PC-3 (cell line): ENCODE measurements around the gene PMF1. TPM values are rescaled to one million over a fixed set of nuclear protein-coding genes. Genes with fewer than 3 reads are reported as not detected.

ENCODE experiments used
- ATAC-seq: fragments of 200-7000 bp; cut with Tn5 transposase; 2 replicates; pipeline ENCODE4 v1.9.1; 2020; ENCODE audit warnings: mild to moderate bottlenecking, moderate library complexity
- BruUV-seq: library from RNA; stranded (reverse); fragments of 400-500 nt; replicated peaks from 2 replicates; lab custom pipeline; 2021; lab: Mats Ljungman, UMichigan
- CTCF ChIA-PET: fragments of 300-600 bp; sonication (Branson Sonifier 250); formaldehyde crosslinking; loops from one replicate; lab custom pipeline; 2022; ENCODE audit warnings: antibody characterized with exemption; lab: Charles Lee
- POLR2A ChIA-PET: fragments of 300-600 bp; sonication (Branson Sonifier 250); formaldehyde crosslinking; loops from one replicate; lab custom pipeline; 2022; ENCODE audit warnings: antibody characterized with exemption; ENCODE audit not compliant: unreplicated experiment; lab: Charles Lee
- DNase-seq: peaks from one replicate; pipeline ENCODE4 v3.0.0-alpha.2; 2015
- H2AFZ ChIP-seq: fragments of 300-600 bp; sonication (generic); 2 replicates; pipeline ENCODE4 v1.6.0; 2016; ENCODE audit warnings: antibody characterized with exemption, low read length
- H3F3A ChIP-seq: fragments of 300-600 bp; sonication (generic); one replicate; pipeline ENCODE4 v1.6.0; 2017; ENCODE audit warnings: antibody characterized with exemption, low read length, control low read depth, mild to moderate bottlenecking; ENCODE audit not compliant: unreplicated experiment
- H3K27ac ChIP-seq: fragments of 300-600 bp; sonication (generic); 2 replicates; pipeline ENCODE4 v1.5.1; 2016; ENCODE audit warnings: mild to moderate bottlenecking, low read length
- H3K27me3 ChIP-seq: fragments of 300-600 bp; sonication (generic); 2 replicates; pipeline ENCODE4 v1.6.1; 2016; ENCODE audit warnings: low read length, mixed read lengths
- H3K36me3 ChIP-seq: fragments of 300-600 bp; sonication (generic); 2 replicates; pipeline ENCODE4 v1.6.1; 2016; ENCODE audit warnings: low read depth, mixed run types, low read length, mixed read lengths
- H3K4me1 ChIP-seq: fragments of 300-600 bp; sonication (generic); 2 replicates; pipeline ENCODE4 v1.5.1; 2016; ENCODE audit warnings: low read length; ENCODE audit not compliant: insufficient read depth
- H3K4me2 ChIP-seq: fragments of 300-600 bp; sonication (generic); 2 replicates; pipeline ENCODE4 v1.6.0; 2016; ENCODE audit warnings: low read length
- H3K4me3 ChIP-seq: fragments of 300-600 bp; sonication (generic); 2 replicates; pipeline ENCODE4 v1.5.1; 2016; ENCODE audit warnings: mild to moderate bottlenecking, low read length, mixed read lengths
- H3K79me2 ChIP-seq: fragments of 300-600 bp; sonication (generic); 2 replicates; pipeline ENCODE4 v1.6.1; 2017; ENCODE audit warnings: low read length, mixed read lengths
- H3K9ac ChIP-seq: fragments of 300-600 bp; sonication (generic); 2 replicates; pipeline ENCODE4 v1.6.0; 2016; ENCODE audit warnings: mild to moderate bottlenecking, low read length
- H3K9me2 ChIP-seq: fragments of 300-600 bp; sonication (generic); replicated peaks from 2 replicates; pipeline ENCODE4 v1.6.1; 2016; ENCODE audit warnings: mixed run types, low read length, mixed read lengths
- H3K9me3 ChIP-seq: fragments of 300-600 bp; sonication (generic); 2 replicates; pipeline ENCODE4 v1.6.1; 2016; ENCODE audit warnings: low read length, mixed read lengths
- H4K20me1 ChIP-seq: fragments of 300-600 bp; sonication (generic); 2 replicates; pipeline ENCODE4 v1.6.1; 2016; ENCODE audit warnings: low read length, mixed read lengths
- CTCF ChIP-seq: fragments of 300-600 bp; sonication (generic); conservative IDR thresholded peaks from 2 replicates; pipeline ENCODE4 v1.5.1; 2017; ENCODE audit warnings: antibody characterized with exemption, low read depth, mild to moderate bottlenecking, low read length
- EZH2 ChIP-seq: fragments of 300-600 bp; sonication (generic); IDR thresholded peaks from one replicate; pipeline ENCODE4 v1.6.1; 2017; ENCODE audit warnings: antibody characterized with exemption, mild to moderate bottlenecking, low read length; ENCODE audit not compliant: unreplicated experiment
- EZH2phosphoT487 ChIP-seq: fragments of 300-600 bp; sonication (generic); IDR thresholded peaks from 2 replicates; pipeline ENCODE4 v1.6.1; 2018; ENCODE audit warnings: mild to moderate bottlenecking, antibody characterized with exemption, low read length, borderline replicate concordance
- intact Hi-C: fragments of 100-400 bp; cut with micrococcal nuclease; formaldehyde crosslinking; loops from 2 replicates; pipeline ENCODE4 v1.9.0; 2023
- total RNA-seq: library from RNA; depleted of rRNA; stranded (reverse); fragments of >200 nt; gene quantifications from 2 replicates; pipeline ENCODE4 v1.2.3, GENCODE V29; 2014

Gene PMF1
- total RNA-seq, 1 experiment from 2014 or later, result 131 TPM

GRCh38 chr1:156204686-156205085, 8.1 kb upstream of the PMF1 start:
- H3K9me2 ChIP-seq, result no peaks in the 10 kb centered on the region
- DNase-seq (no peak), ATAC-seq (no peak)
- H3K9ac ChIP-seq, result no peak overlapping the region
- no peak overlapping the region for H3K27ac ChIP-seq
- POLR2A ChIA-PET, result no interaction called here
- peaks cover 29% of the 10 kb centered on the region for H3K79me2 ChIP-seq
- CTCF ChIA-PET, result no interaction called here
- TF ChIP-seq EZH2 (no peak), CTCF (no peak), EZH2phosphoT487 (no peak)
- no peak overlapping the region for H3K4me3 ChIP-seq
- peaks cover 12% of the 10 kb centered on the region for H3K4me1 ChIP-seq
- no TSS peak for BruUV-seq
- no peaks in the 10 kb centered on the region for H4K20me1 ChIP-seq
- H3K27me3 ChIP-seq, result no peaks in the 10 kb centered on the region
- no peaks in the 10 kb centered on the region for H3K9me3 ChIP-seq
- H3K36me3 ChIP-seq, result peaks cover 36% of the 10 kb centered on the region
- intact Hi-C loops, result no loop called here
- peaks cover 4% of the 10 kb centered on the region for H3F3A ChIP-seq
- H2AFZ ChIP-seq, result no peak overlapping the region
- no peak overlapping the region for H3K4me2 ChIP-seq

DNA sequence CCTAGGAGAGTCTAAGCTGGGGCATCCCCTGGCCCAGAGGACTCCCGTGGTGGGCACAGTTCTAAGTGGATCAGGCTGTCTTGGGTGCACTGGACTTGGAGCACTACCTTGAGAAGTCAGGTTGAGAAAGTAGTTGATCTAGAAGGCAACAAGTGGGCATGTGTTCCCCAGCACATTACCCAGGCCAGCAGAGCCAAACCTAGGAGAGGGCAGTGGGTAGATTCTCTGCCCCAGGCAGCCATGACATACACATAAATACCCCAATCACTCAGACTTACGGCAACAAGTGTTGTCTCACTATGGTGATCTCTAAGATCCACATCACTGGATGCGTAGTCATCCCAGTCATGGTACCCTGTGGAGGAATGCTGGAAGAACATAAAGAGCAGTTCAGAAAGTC, 1.6 kb upstream of the PMF1 start:
- Histone ChIP-seq H3K4me2 (no peak overlapping the region), H3K9me2 (no peaks in the 10 kb centered on the region), H3K4me3 (no peak overlapping the region), H3K9ac (no peak overlapping the region), H3K9me3 (no peaks in the 10 kb centered on the region), H3K27ac (no peak overlapping the region), H3F3A (no peaks in the 10 kb centered on the region), H3K27me3 (no peaks in the 10 kb centered on the region), H3K36me3 (peaks cover 25% of the 10 kb centered on the region), H3K79me2 (peaks cover 22% of the 10 kb centered on the region), H4K20me1 (no peaks in the 10 kb centered on the region), H3K4me1 (peaks cover 14% of the 10 kb centered on the region), H2AFZ (no peak overlapping the region)
- no peak for ATAC-seq
- DNase-seq, result no peak
- no TSS peak for BruUV-seq
- intact Hi-C loops, result no loop called here
- ChIA-PET CTCF (no interaction called here), POLR2A (no interaction called here)
- TF ChIP-seq CTCF (no peak), EZH2phosphoT487 (no peak), EZH2 (no peak)

- no peak for TF ChIP-seq EZH2
- TF ChIP-seq CTCF, result no peak
- TF ChIP-seq EZH2phosphoT487, result no peak
- Histone ChIP-seq H3K27me3 (no peaks in the 10 kb centered on the region), H2AFZ (peak overlapping the region; percentile 88), H3K27ac (peak overlapping the region; percentile 85), H3K4me1 (peaks cover 14% of the 10 kb centered on the region), H3K9ac (peak overlapping the region; percentile 93), H4K20me1 (no peaks in the 10 kb centered on the region), H3K4me2 (peak overlapping the region; percentile 95), H3K36me3 (peaks cover 19% of the 10 kb centered on the region), H3K9me3 (no peaks in the 10 kb centered on the region), H3K9me2 (no peaks in the 10 kb centered on the region), H3F3A (no peaks in the 10 kb centered on the region), H3K79me2 (peaks cover 22% of the 10 kb centered on the region), H3K4me3 (peak overlapping the region; percentile 84)
- DNase-seq (no peak), ATAC-seq (no peak)
- BruUV-seq, result no TSS peak
- ChIA-PET CTCF (interaction anchor here (1.0 to 1.1 kb wide), 2 partner anchors 66 to 82 kb away, joined by 3 to 13 read pairs; no protein-coding TSS in a partner anchor), POLR2A (no interaction called here)
- intact Hi-C loops, result no loop called here
Measured at GRCh38 chr1:156212130-156212529, 677 bp upstream of the PMF1 start.
